Measurements from ENCODE around the gene EXTL1.

DNA sequence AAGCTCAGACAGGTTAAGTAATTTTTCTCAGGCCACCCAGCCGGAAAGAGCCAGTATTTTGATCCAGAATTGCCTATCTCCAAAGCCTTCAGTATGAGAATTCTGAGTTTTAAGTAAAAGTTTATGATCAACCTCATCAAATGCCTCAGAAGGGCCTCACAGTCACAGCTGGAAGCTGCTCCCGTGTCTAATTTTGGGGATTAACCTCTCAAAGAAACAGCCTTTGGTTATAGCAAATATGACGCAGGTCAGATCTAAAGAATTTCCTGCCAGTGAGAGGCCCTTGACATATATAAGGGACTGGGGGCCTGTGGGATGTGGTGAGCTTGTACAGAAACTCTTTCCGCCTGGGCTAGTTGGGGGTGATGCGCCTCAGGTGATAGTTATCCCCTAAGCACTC is 2.3 kb downstream of the EXTL1 start:
- TF ChIP-seq POLR2A (IDR thresholded peaks at IDR 0.05) (no peak), POLR2AphosphoS5 (IDR thresholded peaks at IDR 0.05) (no peak)
- TF ChIP-seq, protein P1, sequence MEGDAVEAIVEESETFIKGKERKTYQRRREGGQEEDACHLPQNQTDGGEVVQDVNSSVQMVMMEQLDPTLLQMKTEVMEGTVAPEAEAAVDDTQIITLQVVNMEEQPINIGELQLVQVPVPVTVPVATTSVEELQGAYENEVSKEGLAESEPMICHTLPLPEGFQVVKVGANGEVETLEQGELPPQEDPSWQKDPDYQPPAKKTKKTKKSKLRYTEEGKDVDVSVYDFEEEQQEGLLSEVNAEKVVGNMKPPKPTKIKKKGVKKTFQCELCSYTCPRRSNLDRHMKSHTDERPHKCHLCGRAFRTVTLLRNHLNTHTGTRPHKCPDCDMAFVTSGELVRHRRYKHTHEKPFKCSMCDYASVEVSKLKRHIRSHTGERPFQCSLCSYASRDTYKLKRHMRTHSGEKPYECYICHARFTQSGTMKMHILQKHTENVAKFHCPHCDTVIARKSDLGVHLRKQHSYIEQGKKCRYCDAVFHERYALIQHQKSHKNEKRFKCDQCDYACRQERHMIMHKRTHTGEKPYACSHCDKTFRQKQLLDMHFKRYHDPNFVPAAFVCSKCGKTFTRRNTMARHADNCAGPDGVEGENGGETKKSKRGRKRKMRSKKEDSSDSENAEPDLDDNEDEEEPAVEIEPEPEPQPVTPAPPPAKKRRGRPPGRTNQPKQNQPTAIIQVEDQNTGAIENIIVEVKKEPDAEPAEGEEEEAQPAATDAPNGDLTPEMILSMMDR (IDR thresholded peaks at IDR 0.05): no peak
